ENCODE measurements around the gene SEMA3C. TPM values are rescaled to one million over a fixed set of nuclear protein-coding genes. Genes with fewer than 3 reads are reported as not detected.

SEMA3C gene
- total RNA-seq, 2 experiments from 2014 or later: not detected

- Mint-ChIP-seq H3K4me3 (no peak overlapping the region), H3K4me1 (no peaks in the 10 kb centered on the region), H3K27me3 (no peaks in the 10 kb centered on the region), H3K36me3 (no peaks in the 10 kb centered on the region), H3K9me3 (no peaks in the 10 kb centered on the region), H3K27ac (no peak overlapping the region)
- DNase-seq: no peak
These were observed 83.6 kb downstream of the SEMA3C start for GRCh38 chr7:80835251-80835650.

GRCh38 chr7:80833289-80834268 is 85.3 kb downstream of the SEMA3C start:
- Mint-ChIP-seq H3K27me3 (no peaks in the 10 kb centered on the region), H3K27ac (no peak overlapping the region), H3K4me1 (peaks cover 3% of the 10 kb centered on the region), H3K4me3 (no peak overlapping the region), H3K36me3 (no peaks in the 10 kb centered on the region), H3K9me3 (no peaks in the 10 kb centered on the region)
- no peak for DNase-seq

- H3K27ac Mint-ChIP-seq: no peak overlapping the region
- no peaks in the 10 kb centered on the region for H3K27me3 Mint-ChIP-seq
- H3K36me3 Mint-ChIP-seq: no peaks in the 10 kb centered on the region
- DNase-seq: no peak
- H3K4me3 Mint-ChIP-seq: no peak overlapping the region
- peaks cover 3% of the 10 kb centered on the region for H3K4me1 Mint-ChIP-seq
- no peaks in the 10 kb centered on the region for H3K9me3 Mint-ChIP-seq
These were observed 86.8 kb downstream of the SEMA3C start for GRCh38 chr7:80832006-80832405.

GRCh38 chr7:80830584-80831285 is 88.1 kb downstream of the SEMA3C start:
- H3K4me1 Mint-ChIP-seq: peaks cover 3% of the 10 kb centered on the region
- no peaks in the 10 kb centered on the region for H3K9me3 Mint-ChIP-seq
- DNase-seq: no peak
- H3K27me3 Mint-ChIP-seq: no peaks in the 10 kb centered on the region
- H3K36me3 Mint-ChIP-seq: no peaks in the 10 kb centered on the region
- H3K27ac Mint-ChIP-seq: no peak overlapping the region
- H3K4me3 Mint-ChIP-seq: no peak overlapping the region

GRCh38 chr7:80830010-80830409 is 88.8 kb downstream of the SEMA3C start:
- Mint-ChIP-seq H3K9me3 (no peaks in the 10 kb centered on the region), H3K36me3 (no peaks in the 10 kb centered on the region), H3K27me3 (no peaks in the 10 kb centered on the region), H3K27ac (no peak overlapping the region), H3K4me1 (peaks cover 3% of the 10 kb centered on the region), H3K4me3 (no peak overlapping the region)
- DNase-seq: no peak

GRCh38 chr7:80829527-80829926 is 89.3 kb downstream of the SEMA3C start:
- no peak for DNase-seq
- no peaks in the 10 kb centered on the region for H3K9me3 Mint-ChIP-seq

GRCh38 chr7:80827239-80827633 is 91.6 kb downstream of the SEMA3C start:
- Mint-ChIP-seq H3K9me3 (no peaks in the 10 kb centered on the region), H3K4me1 (peaks cover 3% of the 10 kb centered on the region), H3K27me3 (no peaks in the 10 kb centered on the region), H3K36me3 (no peaks in the 10 kb centered on the region), H3K4me3 (no peak overlapping the region), H3K27ac (no peak overlapping the region)
- DNase-seq: no peak

More at GRCh38 chr7:80829527-80829926, 89.3 kb downstream of the SEMA3C start:
- Mint-ChIP-seq H3K27me3 (no peaks in the 10 kb centered on the region), H3K4me1 (peaks cover 3% of the 10 kb centered on the region), H3K4me3 (no peak overlapping the region), H3K27ac (no peak overlapping the region), H3K36me3 (no peaks in the 10 kb centered on the region)

GRCh38 chr7:80826520-80827238 is 92.2 kb downstream of the SEMA3C start:
- Mint-ChIP-seq H3K27me3 (no peaks in the 10 kb centered on the region), H3K9me3 (no peaks in the 10 kb centered on the region), H3K4me3 (no peak overlapping the region), H3K4me1 (peaks cover 3% of the 10 kb centered on the region), H3K27ac (no peak overlapping the region), H3K36me3 (no peaks in the 10 kb centered on the region)
- no peak for DNase-seq

- Mint-ChIP-seq H3K36me3 (no peaks in the 10 kb centered on the region), H3K27me3 (no peaks in the 10 kb centered on the region), H3K9me3 (no peaks in the 10 kb centered on the region), H3K4me1 (peaks cover 3% of the 10 kb centered on the region), H3K4me3 (no peak overlapping the region), H3K27ac (no peak overlapping the region)
- DNase-seq: no peak
These were observed 93.4 kb downstream of the SEMA3C start for GRCh38 chr7:80825499-80825898.

- DNase-seq: no peak
- no peaks in the 10 kb centered on the region for H3K27me3 Mint-ChIP-seq
- H3K36me3 Mint-ChIP-seq: no peaks in the 10 kb centered on the region
- H3K27ac Mint-ChIP-seq: no peak overlapping the region
- no peaks in the 10 kb centered on the region for H3K9me3 Mint-ChIP-seq
- H3K4me1 Mint-ChIP-seq: no peaks in the 10 kb centered on the region
- H3K4me3 Mint-ChIP-seq: no peak overlapping the region
These were observed 94.6 kb downstream of the SEMA3C start for GRCh38 chr7:80824253-80824652.

GRCh38 chr7:80823057-80823456 is 95.8 kb downstream of the SEMA3C start:
- no peaks in the 10 kb centered on the region for H3K36me3 Mint-ChIP-seq
- DNase-seq: no peak
- H3K27me3 Mint-ChIP-seq: no peaks in the 10 kb centered on the region
- no peak overlapping the region for H3K27ac Mint-ChIP-seq
- H3K4me3 Mint-ChIP-seq: no peak overlapping the region
- no peaks in the 10 kb centered on the region for H3K4me1 Mint-ChIP-seq
- no peaks in the 10 kb centered on the region for H3K9me3 Mint-ChIP-seq

- Mint-ChIP-seq H3K36me3 (no peaks in the 10 kb centered on the region), H3K4me1 (no peaks in the 10 kb centered on the region), H3K9me3 (no peaks in the 10 kb centered on the region), H3K4me3 (no peak overlapping the region), H3K27me3 (no peaks in the 10 kb centered on the region), H3K27ac (no peak overlapping the region)
- no peak for DNase-seq
These were observed 97.0 kb downstream of the SEMA3C start for GRCh38 chr7:80821771-80822319.

GRCh38 chr7:80819503-80819902 is 99.3 kb downstream of the SEMA3C start:
- Mint-ChIP-seq H3K27me3 (no peaks in the 10 kb centered on the region), H3K4me3 (no peak overlapping the region), H3K27ac (no peak overlapping the region), H3K9me3 (no peaks in the 10 kb centered on the region), H3K4me1 (no peaks in the 10 kb centered on the region), H3K36me3 (no peaks in the 10 kb centered on the region)
- DNase-seq: no peak

- Mint-ChIP-seq H3K9me3 (no peaks in the 10 kb centered on the region), H3K4me1 (no peaks in the 10 kb centered on the region)
These were observed 100.7 kb downstream of the SEMA3C start for GRCh38 chr7:80818181-80818580.

GRCh38 chr7:80816806-80817205 is 102.0 kb downstream of the SEMA3C start:
- Mint-ChIP-seq H3K27ac (no peak overlapping the region), H3K9me3 (peaks cover 1% of the 10 kb centered on the region), H3K4me3 (no peak overlapping the region), H3K27me3 (no peaks in the 10 kb centered on the region), H3K36me3 (no peaks in the 10 kb centered on the region), H3K4me1 (no peaks in the 10 kb centered on the region)
- no peak for DNase-seq

More at GRCh38 chr7:80818181-80818580, 100.7 kb downstream of the SEMA3C start:
- Mint-ChIP-seq H3K4me3 (no peak overlapping the region), H3K36me3 (no peaks in the 10 kb centered on the region), H3K27ac (no peak overlapping the region), H3K27me3 (no peaks in the 10 kb centered on the region)
- DNase-seq: no peak
